Activated CD4-positive, alpha-beta T cell treated with anti-CD3 and anti-CD28 coated beads, Interleukin-2, amount 50 U/mL, for 4 hours (primary cell): Measurements from ENCODE around the gene CYREN.

Experiments used
- DNase-seq, 2 experiments: peaks; one replicate each; pipeline ENCODE4 v3.0.0-alpha.2; 2020

Gene CYREN

DNA sequence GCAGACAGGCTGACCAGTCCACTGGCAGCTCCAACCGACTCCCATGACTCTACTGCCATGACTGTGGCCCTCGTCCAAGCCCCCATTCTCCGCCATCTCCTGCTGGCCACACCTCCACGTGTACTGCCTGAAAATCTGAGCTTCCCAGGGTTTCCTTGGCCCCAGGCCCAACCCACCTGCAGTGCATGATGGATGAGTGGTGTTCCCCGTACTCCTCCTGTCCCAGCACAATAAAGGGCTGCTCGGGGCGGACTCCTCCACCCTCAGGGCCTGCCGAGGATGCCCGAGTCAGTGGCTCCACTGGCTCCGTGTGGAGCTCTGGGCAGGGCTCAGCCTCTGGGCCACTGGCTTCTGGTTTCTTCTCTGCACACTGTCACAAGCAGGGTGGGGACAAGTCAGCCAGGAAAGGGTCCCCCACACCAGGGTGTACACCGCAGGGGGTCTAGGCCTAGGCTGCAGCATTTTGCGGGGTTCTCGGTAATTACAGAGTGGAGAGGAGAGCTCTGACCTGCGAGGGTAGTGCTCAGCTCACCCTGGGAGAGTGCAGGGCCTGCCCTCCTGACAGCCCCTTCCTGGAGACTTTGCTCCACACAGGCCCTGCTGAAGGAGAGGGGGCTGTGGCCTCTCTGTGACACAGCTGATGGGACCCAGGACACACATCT, 25.6 kb upstream of the CYREN start:
- DNase-seq: no peak

DNA sequence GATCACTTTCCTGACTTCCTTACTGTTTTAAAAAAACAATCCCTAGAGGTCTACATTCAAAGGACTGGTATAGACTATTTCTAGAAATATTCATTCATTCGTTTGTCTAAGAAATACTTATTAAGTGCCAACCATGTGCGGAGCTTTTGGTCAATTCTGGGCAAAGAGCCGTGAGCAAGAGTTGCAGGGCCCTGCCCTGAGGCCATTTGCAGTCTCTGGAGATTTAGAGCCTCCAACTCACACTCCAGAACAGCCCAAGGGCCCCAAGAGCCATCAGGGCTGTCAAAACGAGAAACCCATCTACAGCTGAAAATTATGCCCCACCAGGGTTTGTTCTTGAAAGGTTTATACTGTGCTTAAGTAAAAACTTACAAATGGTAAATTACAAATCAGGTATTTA, 24.6 kb upstream of the CYREN start:
- no peak for DNase-seq

DNA sequence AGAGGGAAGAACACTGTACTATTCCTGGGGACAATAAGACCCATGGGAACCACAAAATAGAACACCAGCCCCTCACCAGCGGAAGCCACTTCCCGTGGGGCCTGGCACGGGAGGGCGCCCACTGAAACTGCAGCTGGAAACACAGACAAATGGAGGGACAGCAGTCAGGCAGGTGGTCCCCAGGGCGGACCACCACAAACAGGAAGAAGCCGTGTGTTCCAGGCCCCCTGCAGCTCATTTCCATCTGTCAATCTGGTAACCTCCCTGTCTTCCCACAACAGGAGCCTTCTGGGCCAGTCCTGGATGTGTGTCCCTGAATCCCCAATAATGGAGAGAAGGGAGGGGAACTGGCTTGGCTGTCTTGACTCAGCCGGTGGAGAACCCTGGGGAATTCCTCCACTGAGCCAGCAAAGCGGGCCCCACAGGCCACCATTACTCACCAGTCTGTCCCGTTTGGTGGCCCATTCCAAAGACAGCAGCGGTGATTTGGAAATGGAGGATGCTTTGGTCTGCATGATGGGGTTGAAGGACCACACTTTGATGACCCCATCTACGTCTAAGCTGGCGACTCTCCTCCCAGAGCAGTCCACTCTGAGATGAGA, 24.1 kb upstream of the CYREN start:
- no peak for DNase-seq

DNA sequence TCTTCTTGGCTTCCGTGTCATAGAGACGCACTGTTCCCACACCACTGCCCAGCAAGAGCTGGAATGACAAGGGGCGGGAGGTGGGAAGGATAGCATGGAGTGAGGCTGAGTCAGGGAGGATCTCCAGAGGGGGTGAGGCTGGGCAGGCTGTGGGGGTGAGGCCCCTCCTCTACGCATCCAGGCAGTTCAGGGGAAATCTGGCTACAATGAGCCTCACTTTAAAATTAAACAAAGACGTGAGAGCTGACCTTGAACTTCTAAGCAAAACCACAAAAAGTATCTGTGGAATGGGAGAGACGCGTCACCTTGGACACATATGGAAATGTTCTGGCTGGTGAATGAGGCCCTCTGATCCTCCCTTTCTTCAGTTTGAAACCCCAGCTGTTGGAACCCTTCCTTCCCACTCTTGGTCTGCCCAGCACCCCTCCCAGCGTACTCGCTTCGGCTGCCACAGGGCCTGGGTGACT, 23.1 kb upstream of the CYREN start:
- DNase-seq: no peak

DNA sequence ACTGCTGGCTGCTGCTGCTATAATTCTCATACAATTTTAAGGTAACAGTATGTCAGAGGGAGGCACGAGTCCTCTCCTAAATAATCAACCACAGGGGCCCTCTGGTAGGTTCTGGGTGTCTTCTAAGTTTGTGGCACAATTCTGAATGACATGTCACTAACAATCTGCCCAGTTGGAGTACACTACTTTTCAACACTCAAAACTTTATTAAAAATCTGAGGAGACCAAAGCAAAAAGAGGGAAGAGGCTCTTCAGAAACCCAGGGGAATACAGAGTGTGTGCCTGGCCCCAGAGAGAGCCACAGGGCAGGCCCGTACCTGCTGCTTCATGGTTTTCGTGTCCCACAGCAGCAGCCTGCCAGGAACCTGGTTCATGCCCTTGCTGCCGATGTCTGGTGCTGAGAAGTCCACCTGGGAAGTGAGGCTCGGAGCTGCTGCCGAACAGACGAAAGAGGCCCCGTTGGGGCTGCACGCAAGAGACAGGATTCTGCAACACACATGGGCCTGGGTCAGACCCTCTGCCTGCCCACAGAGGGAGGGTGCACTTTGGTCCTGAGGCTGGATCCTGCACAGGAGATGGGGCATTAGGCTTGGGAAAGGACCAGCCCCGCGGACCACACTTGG, 22.5 kb upstream of the CYREN start:
- DNase-seq: no peak

DNA sequence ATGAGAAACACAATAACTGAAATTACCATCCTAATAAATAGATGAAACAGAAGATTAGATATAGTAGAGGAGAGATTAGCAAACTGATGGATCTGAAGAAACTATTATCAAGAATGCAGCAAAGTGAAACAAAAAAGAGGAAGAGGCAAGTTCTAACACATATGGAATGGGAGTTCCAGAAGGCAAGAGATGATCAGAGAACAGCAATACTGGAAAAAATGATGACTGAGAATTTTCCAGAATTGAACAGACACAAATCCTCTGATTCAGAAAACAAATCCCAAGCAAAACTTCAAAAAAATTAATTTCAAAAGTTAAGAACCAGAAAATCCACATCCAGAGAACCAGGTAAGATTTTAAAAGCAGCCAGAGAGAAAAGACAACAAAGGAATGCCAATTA, 20.2 kb upstream of the CYREN start:
- no peak for DNase-seq

DNA sequence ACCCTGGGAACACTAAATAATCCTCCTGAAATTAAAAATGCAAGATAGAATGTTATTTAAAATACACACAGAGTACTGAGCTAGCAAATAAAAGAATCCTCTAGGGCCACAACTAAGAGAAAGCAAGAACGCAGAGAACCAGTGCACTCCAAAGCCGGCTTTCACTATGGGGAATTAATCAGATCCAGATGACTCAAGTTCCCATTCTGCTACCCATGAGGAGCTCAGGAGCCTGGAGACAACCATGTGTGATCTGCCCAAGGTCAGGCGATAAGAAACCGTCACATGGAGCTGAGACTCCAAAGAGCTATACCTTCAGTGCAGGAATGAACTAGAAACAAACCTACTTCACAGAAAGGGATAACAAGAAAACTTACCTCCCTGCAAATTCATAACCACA, 19.5 kb upstream of the CYREN start:
- DNase-seq: no peak

DNA sequence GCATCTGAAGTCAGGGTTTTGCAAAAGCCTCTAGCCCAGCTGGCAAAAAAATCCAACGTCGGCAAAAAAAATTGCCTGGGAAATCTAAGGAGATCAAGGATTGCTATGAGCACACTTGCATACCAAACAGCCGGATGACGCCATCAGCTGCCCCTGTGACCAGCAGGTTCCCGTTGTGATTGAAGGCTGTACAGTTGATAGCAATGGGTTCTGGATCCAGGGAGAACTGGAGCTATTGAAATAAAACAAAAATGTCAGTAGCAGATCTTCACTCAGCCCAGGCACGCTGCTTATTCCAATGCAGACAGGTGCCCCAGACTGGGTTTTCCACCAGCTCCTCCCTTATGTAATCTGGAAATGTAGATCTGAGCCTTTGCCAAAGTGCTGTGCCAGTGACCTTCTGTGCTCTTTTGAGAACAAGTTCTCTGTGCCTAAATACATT, 18.7 kb upstream of the CYREN start:
- no peak for DNase-seq

DNA sequence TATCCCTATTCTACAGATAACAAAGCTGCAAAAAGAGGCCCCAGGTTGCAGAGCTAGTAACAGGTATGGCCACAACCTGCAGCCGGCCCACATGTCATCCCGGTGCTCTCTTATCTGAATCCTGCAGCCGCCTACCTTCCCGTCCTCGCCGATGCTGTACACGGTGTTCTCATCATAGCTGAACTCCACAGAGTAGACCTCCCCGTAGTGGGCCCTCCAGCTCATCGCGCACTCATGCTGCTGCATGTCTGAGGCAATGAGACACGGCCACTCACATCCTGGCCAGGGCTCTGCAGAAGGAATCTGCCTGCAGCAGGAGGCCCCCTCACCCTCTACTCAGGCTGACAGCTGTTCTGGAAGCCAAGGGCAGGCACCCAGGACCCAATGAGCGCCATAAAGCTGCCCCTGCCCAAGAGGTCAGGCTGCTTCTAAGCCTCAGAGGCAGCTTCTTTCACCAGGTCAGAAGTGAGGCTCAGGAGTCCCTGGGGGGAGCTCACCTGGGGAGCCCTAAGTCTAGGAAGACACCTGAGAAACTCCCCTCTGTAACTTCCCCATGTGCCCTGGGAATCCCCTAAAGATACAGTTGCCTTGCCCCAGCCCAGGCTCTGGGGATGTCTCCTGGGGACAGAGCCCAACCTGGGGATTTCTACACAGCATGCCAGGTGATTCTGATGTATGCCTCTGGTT, 17.9 kb upstream of the CYREN start:
- DNase-seq: no peak

DNA sequence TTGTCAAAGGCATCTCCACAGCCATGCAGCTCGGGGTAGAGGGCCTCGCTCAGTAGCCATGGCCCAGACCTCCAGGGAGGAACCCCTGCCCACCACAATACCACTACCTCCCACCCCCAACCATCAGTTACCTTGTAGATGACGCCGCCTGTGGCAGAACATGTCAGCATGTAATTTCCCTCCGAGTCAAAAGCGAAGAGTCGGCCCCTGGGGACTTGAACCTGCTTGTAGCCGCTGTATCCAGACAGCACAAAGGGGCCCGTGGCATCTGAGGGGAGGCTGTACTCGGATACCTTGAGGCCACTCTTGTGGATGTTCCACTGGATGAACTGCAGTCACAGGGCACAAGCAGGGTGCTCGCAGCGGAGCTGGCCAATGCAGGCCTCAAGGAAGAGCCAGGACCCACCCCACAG, 16.3 kb upstream of the CYREN start:
- DNase-seq: no peak

DNA sequence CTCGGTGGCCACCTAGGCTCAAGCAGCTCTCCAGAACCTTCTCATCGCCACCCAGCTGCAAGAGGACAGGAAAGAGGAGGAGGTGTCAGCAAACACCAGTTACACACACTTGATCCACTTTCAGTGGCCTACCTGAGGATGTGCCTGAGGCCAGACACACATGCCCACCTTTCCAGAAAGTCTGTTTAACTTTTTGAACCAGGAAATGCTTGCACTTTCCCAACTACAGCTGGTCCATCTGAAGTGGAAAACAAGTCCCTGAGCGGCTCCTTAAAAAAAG, 15.7 kb upstream of the CYREN start:
- DNase-seq: no peak

DNA sequence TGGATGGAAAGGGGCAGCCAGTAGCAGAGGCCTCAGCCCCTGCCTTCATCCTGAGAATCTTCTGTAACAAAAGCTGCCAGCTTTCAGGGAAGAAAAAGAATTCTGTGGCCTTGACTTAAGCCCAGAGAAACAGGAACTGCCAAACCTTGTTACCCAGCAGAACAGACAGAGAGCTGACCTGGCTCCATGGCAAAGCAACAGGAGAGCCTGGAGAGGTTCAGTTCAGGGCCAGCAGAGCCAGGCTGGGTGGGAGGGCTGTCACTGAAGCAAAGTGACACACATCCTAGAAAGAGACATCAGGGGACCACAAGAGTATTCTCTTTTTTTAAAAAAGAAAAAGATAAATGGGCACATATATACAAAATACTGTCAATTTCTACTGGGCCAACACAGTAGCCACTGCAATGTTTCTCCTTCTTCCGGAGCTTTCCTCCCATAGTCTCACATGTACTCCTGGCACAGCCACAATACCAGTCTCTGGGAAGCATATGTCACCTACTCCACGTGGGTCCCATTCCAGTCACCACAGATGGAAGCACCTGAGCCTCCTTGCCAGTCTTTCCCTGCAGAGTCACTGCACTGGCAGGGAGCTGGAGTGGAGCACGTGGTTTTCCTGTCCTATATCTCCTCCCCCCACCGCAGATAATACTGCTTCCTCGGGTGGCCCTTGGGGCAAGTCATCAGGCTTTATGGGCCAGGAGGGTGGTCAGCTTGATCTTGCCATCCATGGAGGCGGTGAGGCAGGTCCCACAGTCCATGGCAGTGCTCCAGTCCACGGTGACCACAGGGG, 15.2 kb upstream of the CYREN start:
- DNase-seq: no peak

DNA sequence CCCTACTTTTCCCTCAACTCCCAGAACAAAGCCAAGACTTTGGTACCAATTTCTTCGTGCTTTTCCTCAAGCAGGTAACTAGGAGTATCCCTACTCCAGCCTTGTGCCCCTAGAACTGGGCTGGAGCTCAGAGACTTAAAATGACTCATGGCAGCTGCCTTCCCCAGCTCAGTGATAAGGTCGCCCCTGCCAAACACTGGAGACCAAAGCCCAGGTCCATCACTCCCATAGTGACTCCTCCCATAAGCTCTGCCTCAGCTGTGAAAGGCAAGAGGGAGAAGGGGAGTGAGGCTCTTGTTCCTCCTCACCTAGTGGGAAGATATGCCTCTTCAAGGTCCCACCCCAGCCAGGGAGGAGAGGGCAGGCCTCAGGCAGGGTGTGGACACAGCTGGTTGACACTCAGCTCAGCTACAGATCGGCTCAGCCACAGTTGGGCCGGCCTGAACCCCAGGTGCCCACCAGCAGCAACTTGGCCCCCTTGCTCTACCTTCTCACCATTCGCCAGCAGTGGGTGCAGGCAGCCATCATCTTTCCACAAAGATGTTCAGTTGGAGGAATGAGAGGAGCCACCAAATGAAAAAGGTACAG, 13.8 kb upstream of the CYREN start:
- no peak for DNase-seq

DNA sequence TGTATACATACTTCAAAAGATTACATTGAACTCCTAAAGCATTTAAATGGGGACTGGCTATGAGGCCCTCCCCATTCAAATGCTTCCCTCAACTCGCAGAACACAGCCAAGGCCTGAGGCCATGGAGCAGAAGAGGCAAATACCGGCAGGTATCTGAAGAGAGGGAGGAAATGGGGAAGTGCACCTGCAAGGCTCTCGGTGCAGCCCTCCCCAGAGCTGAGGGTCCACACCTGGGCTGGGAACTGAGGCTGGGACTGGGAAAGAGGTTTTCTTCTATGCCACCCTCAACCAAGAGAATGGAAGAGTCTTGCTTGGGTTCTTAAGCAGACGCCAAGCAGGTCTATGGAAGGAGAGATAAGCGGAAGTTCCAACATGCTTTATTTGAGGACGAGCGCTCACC, 13.0 kb upstream of the CYREN start:
- no peak for DNase-seq

DNA sequence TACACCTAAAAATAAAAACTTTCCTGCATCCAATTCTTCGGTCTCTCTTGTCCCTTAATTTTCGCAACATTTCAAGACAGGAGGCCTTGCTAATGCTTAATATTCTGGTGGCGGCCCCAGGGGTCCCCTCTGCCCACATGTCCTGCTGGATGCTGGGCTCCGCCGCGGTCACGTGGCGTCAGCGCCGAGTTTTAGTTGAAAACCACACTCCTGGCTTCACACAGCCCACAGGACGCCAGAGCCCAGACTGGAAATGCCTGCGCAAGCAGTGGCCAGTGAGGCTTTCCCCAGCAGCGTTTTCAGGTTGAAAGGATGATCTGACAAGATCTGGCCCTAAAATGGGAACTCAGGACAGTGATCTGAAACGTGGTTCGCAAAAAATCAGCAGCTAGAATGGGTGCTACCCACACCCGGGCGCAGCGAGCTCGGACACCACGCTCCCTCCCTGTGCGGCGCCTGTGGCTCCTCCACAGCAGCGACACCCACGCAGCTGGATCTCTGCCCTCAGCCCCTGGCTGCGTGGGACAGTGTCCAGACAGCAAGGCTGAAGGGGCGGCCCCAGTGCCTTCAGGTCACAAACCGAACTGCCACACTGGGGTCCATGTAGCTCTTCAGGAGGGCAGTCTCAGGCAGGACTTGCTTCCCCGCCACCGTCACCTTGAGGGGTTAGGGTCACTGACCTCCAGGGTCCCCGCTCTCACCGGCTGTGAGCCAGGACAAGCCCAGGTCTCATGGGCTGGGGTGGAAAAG, 11.6 kb upstream of the CYREN start:
- no peak for DNase-seq

DNA sequence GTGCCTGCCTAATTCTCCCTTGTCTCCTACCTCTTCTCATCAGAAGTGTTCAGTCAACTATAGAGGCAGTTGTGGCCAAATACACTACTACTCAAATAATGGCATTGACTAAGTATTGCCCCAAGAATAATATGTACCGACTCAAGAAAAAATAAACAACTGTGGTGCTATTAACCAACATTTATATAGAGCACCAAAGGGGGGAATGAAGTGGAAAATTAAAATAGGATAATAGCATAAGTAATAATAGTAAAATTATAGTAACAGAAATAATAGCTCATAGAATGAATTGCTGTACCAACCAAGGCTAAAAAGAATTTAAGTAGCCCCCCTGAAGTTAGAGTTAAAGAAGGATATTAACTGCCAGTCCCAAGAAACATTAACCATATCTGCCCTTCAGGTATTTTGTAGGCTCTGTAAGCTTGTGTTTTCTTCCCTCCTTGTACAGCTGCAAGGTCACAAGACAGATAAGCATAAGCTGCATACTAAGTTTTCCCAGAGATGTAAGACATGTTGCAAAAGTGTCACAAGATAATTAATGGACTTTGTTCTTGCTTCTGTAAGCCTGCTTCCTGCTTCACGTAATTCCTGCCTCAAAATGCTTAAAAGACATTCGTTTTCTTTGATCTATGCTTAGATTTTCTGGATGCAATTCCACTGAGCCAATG, 10.9 kb upstream of the CYREN start:
- no peak for DNase-seq

DNA sequence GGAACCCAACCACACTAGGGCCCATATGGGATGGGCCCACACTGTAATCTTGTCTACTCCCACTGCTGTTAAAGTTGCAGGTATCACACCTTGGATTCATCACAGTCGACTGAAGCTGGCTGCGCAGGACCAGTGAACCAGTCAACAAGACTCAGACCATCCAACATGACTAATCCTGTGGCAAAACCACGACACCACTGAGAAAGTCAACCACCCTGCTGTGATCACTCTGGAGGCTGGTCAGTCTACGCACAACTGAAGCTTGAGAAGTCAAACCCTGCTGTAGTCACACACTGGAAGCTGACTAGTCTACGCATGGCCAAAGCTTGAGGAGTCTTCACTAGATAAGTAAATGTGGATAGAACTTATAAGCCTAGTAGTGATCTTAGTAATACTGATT, 9.6 kb upstream of the CYREN start:
- no peak for DNase-seq

DNA sequence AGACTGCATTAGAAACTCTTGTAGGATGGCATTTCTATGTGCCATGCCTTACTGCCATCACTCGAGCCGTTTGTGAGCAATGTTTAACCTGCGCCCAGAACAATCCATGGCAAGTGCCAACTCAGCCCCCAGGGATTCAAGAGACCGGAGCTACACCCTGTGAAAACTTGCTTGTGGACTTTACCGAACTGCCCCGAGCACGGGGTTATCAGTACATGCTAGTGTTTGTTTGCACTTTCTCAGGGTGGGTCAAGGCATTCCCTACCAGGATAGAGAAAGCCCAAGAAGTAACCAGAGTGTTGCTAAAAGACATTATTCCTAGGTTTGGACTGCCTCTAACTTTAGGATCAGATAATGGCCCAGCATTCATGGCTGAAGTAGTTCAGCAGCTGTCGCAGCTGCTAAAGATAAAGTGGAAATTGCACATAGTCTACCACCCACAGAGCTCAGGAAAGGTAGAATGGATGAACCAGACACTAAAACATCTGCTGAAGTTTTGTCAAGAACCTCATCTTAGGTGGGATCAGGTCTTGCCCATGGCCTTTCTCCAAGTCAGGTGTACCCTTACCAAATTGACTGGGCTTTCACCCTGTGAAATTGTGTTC, 8.9 kb upstream of the CYREN start:
- DNase-seq: no peak

DNA sequence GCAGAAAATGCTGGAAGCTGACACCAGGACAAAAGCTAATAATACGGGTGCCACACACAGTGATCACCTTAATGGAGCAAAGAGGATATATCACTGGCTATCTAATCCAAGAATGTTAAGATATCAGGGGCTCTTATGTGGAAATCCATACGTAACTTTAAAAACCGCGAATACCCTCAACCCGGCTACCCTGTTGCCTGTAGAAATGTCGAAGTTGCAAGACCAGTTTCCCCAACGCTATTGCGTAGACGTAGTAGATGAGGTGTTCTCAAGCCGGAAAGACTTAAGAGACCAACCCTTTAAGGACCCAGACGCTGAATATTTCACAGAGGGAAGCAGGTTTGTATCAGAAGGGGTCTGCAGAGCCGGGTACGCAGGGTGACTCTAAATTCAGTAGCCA, 7.9 kb upstream of the CYREN start:
- no peak for DNase-seq

DNA sequence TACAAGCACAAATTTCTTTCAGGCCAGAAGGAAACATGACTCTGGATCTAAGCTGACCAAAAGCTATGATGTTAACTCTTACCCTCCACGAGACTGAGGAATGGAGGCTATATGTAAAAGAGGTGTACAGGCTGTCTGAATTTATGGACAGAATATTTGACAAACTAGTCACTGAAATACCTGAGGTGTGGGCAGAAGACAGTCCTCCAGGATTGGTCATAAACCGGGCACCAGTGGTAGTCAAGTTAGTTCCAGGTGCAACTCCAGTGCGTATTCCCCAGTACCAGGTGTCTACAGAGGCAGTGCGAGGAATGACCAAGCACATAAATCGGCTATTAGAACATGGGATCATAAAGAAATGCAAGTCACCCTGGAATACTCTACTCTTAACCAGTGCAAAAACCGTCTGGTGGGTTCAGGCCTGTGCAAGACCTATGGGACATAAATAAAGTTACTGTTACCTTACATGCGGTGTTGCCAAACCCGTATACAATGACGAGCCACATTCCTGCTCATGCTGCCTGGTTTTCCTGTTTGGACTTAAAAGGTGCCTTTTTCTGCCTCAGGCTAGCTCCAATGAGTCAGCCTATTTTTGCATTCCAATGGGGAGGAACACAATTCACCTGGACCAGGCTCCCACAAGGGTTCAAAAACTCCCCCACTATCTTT, 6.7 kb upstream of the CYREN start:
- DNase-seq: no peak

DNA sequence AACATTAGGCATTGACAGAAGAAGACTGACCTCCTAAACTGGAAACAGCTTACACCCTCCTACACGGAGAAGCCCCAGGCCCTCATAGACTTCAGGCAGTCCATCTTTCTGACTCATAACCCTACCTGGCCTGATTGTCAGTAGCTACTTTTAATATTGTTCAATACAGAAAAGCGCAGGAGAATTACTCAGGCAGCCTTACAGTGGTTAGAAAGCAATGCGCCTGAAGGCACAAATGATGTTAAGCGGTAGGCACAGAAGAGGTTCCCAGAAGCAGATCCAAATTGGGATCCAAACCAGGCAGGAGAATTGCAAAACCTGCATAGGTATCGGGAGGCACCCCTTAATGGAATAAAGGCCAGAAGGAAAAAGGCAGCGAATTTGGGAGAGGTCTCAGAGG, 5.4 kb upstream of the CYREN start:
- no peak for DNase-seq
